ENCODE data around the gene GABRB3. TPM values are rescaled to one million over a fixed set of nuclear protein-coding genes. Genes with fewer than 3 reads are reported as not detected.

The GABRB3 gene
- total and polyA plus RNA-seq, 2 experiments from 2014 or later = 1.8 TPM

GRCh38 chr15:26631894-26632293 lies 141.0 kb downstream of the GABRB3 start:
- Histone ChIP-seq H3K36me3 (replicated peaks; ENCODE audit: insufficient read depth, low read depth) (no peaks in the 10 kb centered on the region), H3K27me3 (no peaks in the 10 kb centered on the region), H3K27ac (no peak overlapping the region), H3K9me3 (ENCODE audit: low read depth) (no peaks in the 10 kb centered on the region), H3K4me3 (no peak overlapping the region), H4K20me1 (ENCODE audit: insufficient read depth, poor library complexity, severe bottlenecking) (no peaks in the 10 kb centered on the region), H3K4me2 (no peak overlapping the region), H3K79me2 (no peaks in the 10 kb centered on the region), H3K9me2 (replicated peaks; ENCODE audit: insufficient read depth) (no peaks in the 10 kb centered on the region), H2AFZ (no peak overlapping the region), H3K4me1 (ENCODE audit: insufficient read depth) (no peaks in the 10 kb centered on the region)
- DNase-seq (ENCODE audit: low spot score) = no peak
- TF ChIP-seq, protein P1, sequence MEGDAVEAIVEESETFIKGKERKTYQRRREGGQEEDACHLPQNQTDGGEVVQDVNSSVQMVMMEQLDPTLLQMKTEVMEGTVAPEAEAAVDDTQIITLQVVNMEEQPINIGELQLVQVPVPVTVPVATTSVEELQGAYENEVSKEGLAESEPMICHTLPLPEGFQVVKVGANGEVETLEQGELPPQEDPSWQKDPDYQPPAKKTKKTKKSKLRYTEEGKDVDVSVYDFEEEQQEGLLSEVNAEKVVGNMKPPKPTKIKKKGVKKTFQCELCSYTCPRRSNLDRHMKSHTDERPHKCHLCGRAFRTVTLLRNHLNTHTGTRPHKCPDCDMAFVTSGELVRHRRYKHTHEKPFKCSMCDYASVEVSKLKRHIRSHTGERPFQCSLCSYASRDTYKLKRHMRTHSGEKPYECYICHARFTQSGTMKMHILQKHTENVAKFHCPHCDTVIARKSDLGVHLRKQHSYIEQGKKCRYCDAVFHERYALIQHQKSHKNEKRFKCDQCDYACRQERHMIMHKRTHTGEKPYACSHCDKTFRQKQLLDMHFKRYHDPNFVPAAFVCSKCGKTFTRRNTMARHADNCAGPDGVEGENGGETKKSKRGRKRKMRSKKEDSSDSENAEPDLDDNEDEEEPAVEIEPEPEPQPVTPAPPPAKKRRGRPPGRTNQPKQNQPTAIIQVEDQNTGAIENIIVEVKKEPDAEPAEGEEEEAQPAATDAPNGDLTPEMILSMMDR (IDR thresholded peaks at IDR 0.05; ENCODE audit: poor library complexity) = no peak
- TF ChIP-seq EZH2 (IDR thresholded peaks at IDR 0.05; ENCODE audit: borderline replicate concordance) (no peak), EZH2phosphoT487 (IDR thresholded peaks at IDR 0.05; ENCODE audit: low read depth, severe bottlenecking, unreplicated experiment) (no peak)
- WGBS (ENCODE audit: low lambda C conversion rate, missing lambda C conversion rate) = 70% methylated on average over 6 of the region's 6 CpGs

DNA sequence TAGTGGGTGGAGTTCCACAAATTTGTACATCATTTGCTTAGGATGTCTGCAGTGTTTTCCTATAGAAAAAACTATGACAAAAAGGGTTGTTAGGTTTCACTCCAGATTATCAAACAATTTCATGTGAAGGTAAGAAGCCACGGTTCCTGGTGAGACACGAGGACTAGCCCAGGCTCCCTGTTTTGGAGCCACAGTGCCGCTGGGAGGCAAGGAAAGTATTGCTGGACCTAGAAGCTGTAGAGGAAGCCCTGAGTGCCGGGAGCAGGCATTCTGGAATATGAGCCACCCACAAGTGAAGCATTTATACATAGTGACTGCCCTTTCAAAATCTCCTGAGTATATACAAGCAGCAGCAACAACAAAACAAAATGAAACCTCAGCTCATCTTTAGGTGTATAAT lies 142.0 kb downstream of the GABRB3 start:
- Histone ChIP-seq H3K4me3 (no peak overlapping the region), H3K9me2 (replicated peaks; ENCODE audit: insufficient read depth) (no peaks in the 10 kb centered on the region), H3K27me3 (no peaks in the 10 kb centered on the region), H3K27ac (no peak overlapping the region), H3K36me3 (replicated peaks; ENCODE audit: insufficient read depth, low read depth) (no peaks in the 10 kb centered on the region), H2AFZ (no peak overlapping the region), H3K9me3 (ENCODE audit: low read depth) (no peaks in the 10 kb centered on the region), H3K4me2 (no peak overlapping the region), H3K4me1 (ENCODE audit: insufficient read depth) (no peaks in the 10 kb centered on the region), H3K79me2 (no peaks in the 10 kb centered on the region), H4K20me1 (ENCODE audit: insufficient read depth, poor library complexity, severe bottlenecking) (no peaks in the 10 kb centered on the region)
- TF ChIP-seq EZH2 (IDR thresholded peaks at IDR 0.05; ENCODE audit: borderline replicate concordance) (no peak), EZH2phosphoT487 (IDR thresholded peaks at IDR 0.05; ENCODE audit: low read depth, severe bottlenecking, unreplicated experiment) (no peak)
- TF ChIP-seq, protein P1 (IDR thresholded peaks at IDR 0.05; ENCODE audit: poor library complexity) = no peak
- no peak for DNase-seq (ENCODE audit: low spot score)
- 52% methylated on average over 4 of the region's 4 CpGs for WGBS (ENCODE audit: low lambda C conversion rate, missing lambda C conversion rate)

GRCh38 chr15:26628879-26629529 lies 143.9 kb downstream of the GABRB3 start:
- DNase-seq (ENCODE audit: low spot score) = peak; percentile 56
- 91% methylated on average over 39 of the region's 41 CpGs for WGBS (ENCODE audit: low lambda C conversion rate, missing lambda C conversion rate)
- H3K4me2 ChIP-seq = no peak overlapping the region
- no peak overlapping the region for H3K4me3 ChIP-seq
- H3K27me3 ChIP-seq = no peaks in the 10 kb centered on the region
- no peaks in the 10 kb centered on the region for H4K20me1 ChIP-seq (ENCODE audit: insufficient read depth, poor library complexity, severe bottlenecking)
- no peaks in the 10 kb centered on the region for H3K9me2 ChIP-seq (replicated peaks; ENCODE audit: insufficient read depth)
- no peaks in the 10 kb centered on the region for H3K36me3 ChIP-seq (replicated peaks; ENCODE audit: insufficient read depth, low read depth)
- no peak overlapping the region for H2AFZ ChIP-seq
- H3K9me3 ChIP-seq (ENCODE audit: low read depth) = no peaks in the 10 kb centered on the region
- no peaks in the 10 kb centered on the region for H3K79me2 ChIP-seq
- no peak for TF ChIP-seq EZH2phosphoT487 (IDR thresholded peaks at IDR 0.05; ENCODE audit: low read depth, severe bottlenecking, unreplicated experiment)
- TF ChIP-seq, protein P1 (IDR thresholded peaks at IDR 0.05; ENCODE audit: poor library complexity) = no peak
- no peak for TF ChIP-seq EZH2 (IDR thresholded peaks at IDR 0.05; ENCODE audit: borderline replicate concordance)
- no peaks in the 10 kb centered on the region for H3K4me1 ChIP-seq (ENCODE audit: insufficient read depth)
- H3K27ac ChIP-seq = peak overlapping the region; percentile 57
